MCF 10A (cell line): ENCODE measurements around the gene MAP2K4. TPM values are rescaled to one million over a fixed set of nuclear protein-coding genes. Genes with fewer than 3 reads are reported as not detected.

Experiments used
- BruUV-seq: library from RNA; stranded (reverse); fragments of 400-500 nt; replicated peaks from 2 replicates; lab custom pipeline; 2021; lab: Mats Ljungman, UMichigan
- CTCF ChIA-PET: fragments of 300-600 bp; sonication (Branson Sonifier 250); formaldehyde crosslinking; extraction: SDS; loops from one replicate; lab custom pipeline; 2021; ENCODE audit warnings: antibody characterized with exemption, inconsistent platforms; lab: Yijun Ruan, JAX
- POLR2A ChIA-PET: fragments of 300-600, 350-650 bp; sonication (Branson Sonifier 250); formaldehyde crosslinking; extraction: SDS; loops from one replicate; lab custom pipeline; 2020; ENCODE audit warnings: antibody characterized with exemption, inconsistent platforms; lab: Yijun Ruan, JAX
- DNase-seq: peaks from one replicate; pipeline ENCODE4 v3.0.0-alpha.2; 2018; ENCODE audit not compliant: unreplicated experiment
- H3K27ac Mint-ChIP-seq: one replicate; pipeline ENCODE4 v1.8.0; 2022; ENCODE audit warnings: mild to moderate bottlenecking, low read depth, mixed read lengths; ENCODE audit not compliant: unreplicated experiment
- H3K27me3 Mint-ChIP-seq: one replicate; pipeline ENCODE4 v1.8.0; 2022; ENCODE audit warnings: mixed read lengths; ENCODE audit not compliant: insufficient read depth, unreplicated experiment
- H3K36me3 Mint-ChIP-seq: one replicate; pipeline ENCODE4 v1.8.0; 2022; ENCODE audit warnings: mild to moderate bottlenecking, moderate library complexity, mixed read lengths; ENCODE audit not compliant: insufficient read depth, unreplicated experiment
- H3K4me1 Mint-ChIP-seq: one replicate; pipeline ENCODE4 v1.8.0; 2022; ENCODE audit warnings: mixed read lengths; ENCODE audit not compliant: insufficient read depth, unreplicated experiment
- H3K4me3 Mint-ChIP-seq: one replicate; pipeline ENCODE4 v1.8.0; 2022; ENCODE audit warnings: mild to moderate bottlenecking, moderate library complexity, mixed read lengths; ENCODE audit not compliant: unreplicated experiment
- H3K9me3 Mint-ChIP-seq: one replicate; pipeline ENCODE4 v1.8.0; 2022; ENCODE audit warnings: mixed read lengths; ENCODE audit not compliant: unreplicated experiment
- CTCF ChIP-seq: fragments of 200-600 bp; IDR thresholded peaks from one replicate; pipeline ENCODE4 v1.8.0; 2022; ENCODE audit warnings: antibody characterized with exemption, mild to moderate bottlenecking; ENCODE audit not compliant: unreplicated experiment
- intact Hi-C: fragments of 100-400 bp; cut with micrococcal nuclease; formaldehyde crosslinking; loops from 2 replicates; pipeline ENCODE4 v1.14.1; 2022
- total RNA-seq: library from RNA; stranded (reverse); gene quantifications from 2 replicates; pipeline ENCODE4 v1.2.3, GENCODE V29; 2022

The MAP2K4 gene
- total RNA-seq, 1 experiment from 2014 or later, result 29.2 TPM

DNA sequence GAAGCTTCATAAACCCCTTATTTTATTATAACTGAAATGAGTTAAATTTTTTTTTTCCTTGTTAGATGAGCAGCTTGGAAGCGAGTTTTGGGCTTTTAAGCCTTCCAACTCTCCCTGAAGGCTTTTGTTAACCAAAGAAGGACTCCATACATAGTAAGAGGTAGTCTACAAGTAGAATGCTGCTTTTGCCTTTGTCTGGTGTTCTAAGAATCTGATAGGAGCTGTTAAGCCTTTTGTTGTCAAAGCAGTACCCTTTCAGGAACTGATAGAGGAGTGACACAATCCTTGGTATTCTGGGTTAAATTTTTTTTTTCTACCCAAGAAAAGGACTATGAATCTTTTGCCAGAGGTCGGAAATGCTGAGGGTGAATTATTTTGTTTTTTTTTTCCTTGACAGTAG lies 26.1 kb downstream of the MAP2K4 start:
- peaks cover 44% of the 10 kb centered on the region for H3K4me1 Mint-ChIP-seq
- POLR2A ChIA-PET, result interaction anchor here (1.3 to 3.0 kb wide), 3 partner anchors 10 to 50 kb away, joined by 3 to 12 read pairs (median 9); partner anchors contain the start of gene ZNF18

DNA sequence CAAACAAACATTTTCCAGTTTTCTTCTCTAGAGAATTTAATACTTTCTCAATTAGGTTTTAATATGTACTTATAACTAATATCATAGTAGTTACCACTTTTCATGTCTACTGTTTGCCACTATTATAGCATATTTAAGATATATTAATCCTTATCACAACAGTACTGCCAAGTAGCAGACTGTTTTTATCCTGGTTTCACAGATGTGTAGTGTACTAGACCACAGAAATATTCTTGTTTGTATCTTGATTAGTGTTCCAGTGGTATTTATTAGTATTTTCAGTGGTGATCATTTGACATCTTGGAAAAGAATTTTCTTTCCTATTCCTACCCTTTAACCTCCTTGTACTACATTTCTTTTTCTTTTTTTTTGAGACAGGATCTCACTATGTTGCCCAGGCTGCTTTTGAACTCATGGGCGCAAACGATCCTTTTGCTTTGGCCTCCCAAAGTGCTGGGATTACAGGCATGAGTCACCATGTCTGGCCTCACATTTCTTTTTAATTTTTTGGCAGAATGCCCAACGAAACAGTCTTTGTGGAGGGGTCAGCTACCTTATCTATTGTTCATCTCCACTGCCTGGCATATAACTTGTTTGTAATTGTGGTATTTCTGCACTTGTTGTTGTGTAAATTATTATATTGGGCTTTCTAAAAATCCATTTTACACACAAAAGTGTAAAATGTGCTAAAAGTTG lies 27.2 kb downstream of the MAP2K4 start:
- no peak overlapping the region for H3K27ac Mint-ChIP-seq
- H3K4me3 Mint-ChIP-seq, result no peak overlapping the region
- H3K27me3 Mint-ChIP-seq, result no peaks in the 10 kb centered on the region
- BruUV-seq, result no TSS peak
- H3K9me3 Mint-ChIP-seq, result no peaks in the 10 kb centered on the region
- DNase-seq, result peak; percentile 68
- H3K4me1 Mint-ChIP-seq, result peaks cover 39% of the 10 kb centered on the region
- TF ChIP-seq CTCF, result no peak
- ChIA-PET POLR2A (interaction anchor here (0.9 to 3.0 kb wide), 3 partner anchors 8 to 971 kb away, joined by 3 to 12 read pairs (median 3); partner anchors contain the start of gene ZNF18), CTCF (no interaction called here)
- no peaks in the 10 kb centered on the region for H3K36me3 Mint-ChIP-seq
- intact Hi-C loops, result no loop called here

More for the DNA sequence above, 26.1 kb downstream of the MAP2K4 start:
- no TSS peak for BruUV-seq
- no peak overlapping the region for H3K4me3 Mint-ChIP-seq
- no peaks in the 10 kb centered on the region for H3K9me3 Mint-ChIP-seq
- CTCF ChIA-PET, result interaction anchor here (0.8 to 1.5 kb wide), 2 partner anchors 15 to 50 kb away, joined by 3 to 4 read pairs; partner anchors contain the start of gene ZNF18
- H3K36me3 Mint-ChIP-seq, result no peaks in the 10 kb centered on the region
- no peak for TF ChIP-seq CTCF
- intact Hi-C loops, result no loop called here
- H3K27me3 Mint-ChIP-seq, result no peaks in the 10 kb centered on the region
- no peak for DNase-seq
- H3K27ac Mint-ChIP-seq, result no peak overlapping the region

- no peaks in the 10 kb centered on the region for H3K27me3 Mint-ChIP-seq
- no peak for TF ChIP-seq CTCF
- peaks cover 39% of the 10 kb centered on the region for H3K4me1 Mint-ChIP-seq
- no TSS peak for BruUV-seq
- H3K4me3 Mint-ChIP-seq, result no peak overlapping the region
- no peaks in the 10 kb centered on the region for H3K9me3 Mint-ChIP-seq
- H3K36me3 Mint-ChIP-seq, result no peaks in the 10 kb centered on the region
- no peak overlapping the region for H3K27ac Mint-ChIP-seq
- POLR2A ChIA-PET, result interaction anchor here (0.9 to 3.0 kb wide), 3 partner anchors 9 to 52 kb away, joined by 3 to 12 read pairs (median 3); partner anchors contain the start of gene ZNF18
- DNase-seq, result no peak
- CTCF ChIA-PET, result no interaction called here
- intact Hi-C loops, result no loop called here
Measured at GRCh38 chr17:12048843-12049473, 28.3 kb downstream of the MAP2K4 start.

- ChIA-PET POLR2A (interaction anchor here (0.9 to 3.3 kb wide), 2 partner anchors 9 to 28 kb away, joined by 3 to 8 read pairs; no protein-coding TSS in a partner anchor), CTCF (no interaction called here)
- H3K27ac Mint-ChIP-seq, result no peak overlapping the region
- intact Hi-C loops, result no loop called here
- no peaks in the 10 kb centered on the region for H3K9me3 Mint-ChIP-seq
- H3K4me1 Mint-ChIP-seq, result peaks cover 37% of the 10 kb centered on the region
- H3K36me3 Mint-ChIP-seq, result peaks cover 8% of the 10 kb centered on the region
- no peaks in the 10 kb centered on the region for H3K27me3 Mint-ChIP-seq
- no TSS peak for BruUV-seq
- no peak for TF ChIP-seq CTCF
- H3K4me3 Mint-ChIP-seq, result no peak overlapping the region
- no peak for DNase-seq
Measured at GRCh38 chr17:12050646-12051225, 30.1 kb downstream of the MAP2K4 start.
